H1 (cell line): Measurements from ENCODE around the gene ZNF524.

ENCODE experiments used
- CBX8 ChIP-seq: fragments of 300-800, 300-1000 bp; sonication (generic); IDR thresholded peaks from 2 replicates; pipeline ENCODE4 v1.7.1; 2016; ENCODE audit warnings: low read depth, low read length, borderline replicate concordance
- CEBPB ChIP-seq: IDR thresholded peaks from 2 replicates; pipeline ENCODE4 v1.6.1; 2012; ENCODE audit warnings: low read depth, low read length
- CREB1 ChIP-seq: IDR thresholded peaks from 2 replicates; pipeline ENCODE4 v1.6.1; 2012; ENCODE audit warnings: inconsistent platforms
- CTCF ChIP-seq, 3 experiments: IDR thresholded peaks; 1 replicate in 2 of 3; 2 replicates in 1 of 3; pipeline versions ENCODE4 v1.5.1 to v1.6.1; 2011; ENCODE audit warnings: low read length in 3 of 3, mild to moderate bottlenecking in 3 of 3, inconsistent platforms in 2 of 3, low read depth in 1 of 3, moderate library complexity in 1 of 3; ENCODE audit not compliant: insufficient read depth in 1 of 3; ENCODE audit errors: control extremely low read depth in 1 of 3
- GABPA ChIP-seq: IDR thresholded peaks from 2 replicates; pipeline ENCODE4 v1.6.1; 2011; ENCODE audit warnings: mild to moderate bottlenecking, low read length, moderate library complexity, borderline replicate concordance; ENCODE audit not compliant: insufficient read depth
- MAFK ChIP-seq: IDR thresholded peaks from 2 replicates; pipeline ENCODE4 v1.6.1; 2012; ENCODE audit warnings: low read depth, mild to moderate bottlenecking, improper control_type of control experiment, low read length
- MAX ChIP-seq: IDR thresholded peaks from 2 replicates; pipeline ENCODE4 v1.6.1; 2012; ENCODE audit warnings: inconsistent platforms
- POLR2A ChIP-seq, 2 experiments: IDR thresholded peaks; 1 replicate in 1 of 2; 2 replicates in 1 of 2; pipeline ENCODE4 v1.6.1; 2011; ENCODE audit warnings: low read depth in 2 of 2, low read length in 2 of 2, mild to moderate bottlenecking in 2 of 2; ENCODE audit errors: control extremely low read depth in 1 of 2
- POLR2AphosphoS5 ChIP-seq: IDR thresholded peaks from 2 replicates; pipeline ENCODE4 v1.6.1; 2011; ENCODE audit warnings: low read depth, low read length
- YY1 ChIP-seq: IDR thresholded peaks from 2 replicates; pipeline ENCODE4 v1.6.1; 2011; ENCODE audit warnings: low read depth, mild to moderate bottlenecking, low read length
- ZNF274 ChIP-seq: IDR thresholded peaks from 2 replicates; pipeline ENCODE4 v1.7.0; 2012; ENCODE audit warnings: low read length, borderline replicate concordance; ENCODE audit errors: extremely low read depth

GRCh38 chr19:55643003-55643886 lies 43.2 kb downstream of the ZNF524 start, which contains the start of gene ZNF581:
- TF ChIP-seq POLR2A (IDR thresholded peaks at IDR 0.05; ENCODE audit: control extremely low read depth in 1 of 2, low read depth in 2 of 2, low read length in 2 of 2), result peak; percentile 13 to 41
- TF ChIP-seq CREB1, result peak; percentile 53
- 0 out of 2 replicates have a peak, but pooled peaks have one; percentile 58 for TF ChIP-seq YY1
- no peak for TF ChIP-seq CTCF (IDR thresholded peaks at IDR 0.05; ENCODE audit: control extremely low read depth in 1 of 3, insufficient read depth in 1 of 3, low read depth in 1 of 3, low read length in 3 of 3)
- peak; percentile 27 for TF ChIP-seq POLR2AphosphoS5
- TF ChIP-seq CBX8, result no peak
- no peak for TF ChIP-seq ZNF274
- no peak for TF ChIP-seq CEBPB
- peak; percentile 49; the same call in 1 of the 2 replicates for TF ChIP-seq MAX
- TF ChIP-seq GABPA, result peak; percentile 89
- no peak for TF ChIP-seq MAFK
